WERI-Rb-1 (cell line): ENCODE data around the gene ACTR2.
"Not testable (repeated sequence)": the region's sequence is repeated elsewhere in the genome, so short reads cannot be mapped to it uniquely, and the experiment has no call there.

Experiments used
- DNase-seq: peaks from one replicate; pipeline ENCODE4 v3.0.0-alpha.2; 2020
- H3K27ac ChIP-seq: fragments of 250-450 bp; sonication (Bioruptor Pico); 2 replicates; pipeline ENCODE4 v1.5.1; 2020; ENCODE audit warnings: mild to moderate bottlenecking, moderate library complexity
- H3K27me3 ChIP-seq: fragments of 250-450 bp; sonication (Bioruptor Pico); 2 replicates; pipeline ENCODE4 v1.5.1; 2021; ENCODE audit warnings: mild to moderate bottlenecking, low read depth, moderate library complexity; ENCODE audit not compliant: insufficient read depth, severe bottlenecking
- H3K36me3 ChIP-seq: fragments of 250-450 bp; sonication (Bioruptor Pico); 2 replicates; pipeline ENCODE4 v1.5.1; 2020; ENCODE audit warnings: mild to moderate bottlenecking, moderate library complexity
- H3K4me3 ChIP-seq: 2 replicates; pipeline ENCODE4 v1.5.1; 2011; ENCODE audit warnings: low read depth, mild to moderate bottlenecking, control low read depth, low read length
- H3K9me3 ChIP-seq: fragments of 250-450 bp; sonication (Bioruptor Pico); 2 replicates; pipeline ENCODE4 v1.5.1; 2021; ENCODE audit warnings: mild to moderate bottlenecking, moderate library complexity; ENCODE audit not compliant: severe bottlenecking
- TF ChIP-seq, protein P1 (sequence below): IDR thresholded peaks from 2 replicates; pipeline ENCODE4 v1.5.1; 2011; ENCODE audit warnings: low read depth, mild to moderate bottlenecking, control low read depth, inconsistent platforms, low read length

ACTR2 gene

DNA sequence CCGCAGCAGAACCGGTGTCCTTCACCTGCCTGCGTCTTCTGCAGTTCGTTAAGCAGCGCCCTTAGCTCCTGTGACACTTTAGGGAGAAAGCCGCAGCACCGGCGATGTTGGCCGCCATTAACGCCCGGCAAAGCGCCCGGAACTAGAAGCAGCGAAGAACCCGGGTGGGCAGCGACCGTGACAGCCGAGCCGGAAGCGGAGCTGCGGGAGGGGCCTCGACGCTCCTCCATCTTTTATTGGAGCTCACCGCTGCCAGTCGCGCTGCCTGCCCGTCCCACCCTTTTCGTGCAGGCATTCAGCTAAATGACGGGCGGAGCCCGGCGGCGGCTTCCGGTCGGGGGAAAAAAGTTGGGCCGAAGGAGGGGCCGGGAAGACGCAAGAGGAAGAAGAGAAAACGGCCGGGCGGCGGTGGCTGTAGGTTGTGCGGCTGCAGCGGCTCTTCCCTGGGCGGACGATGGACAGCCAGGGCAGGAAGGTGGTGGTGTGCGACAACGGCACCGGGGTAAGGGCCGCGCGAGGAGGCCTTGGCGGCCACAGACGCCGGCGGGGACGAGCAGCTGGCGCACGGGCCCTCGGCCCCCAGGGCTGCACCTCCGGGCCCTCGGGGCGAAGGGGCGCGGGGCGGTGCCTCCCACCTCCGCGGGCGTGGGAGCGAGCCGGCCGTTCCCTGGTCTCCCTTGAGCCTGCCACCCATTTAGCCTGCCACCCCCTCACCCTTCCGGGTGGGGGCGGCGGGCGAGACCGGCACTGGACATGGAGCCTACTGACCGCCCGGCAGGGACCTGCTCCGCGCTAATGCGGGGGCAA, at the start of gene ACTR2:
ACTR2 (plus strand) TSS at position 376 of the 807 bp plus-strand sequence; CDS start at position 455, 79 bp downstream.
- TF ChIP-seq, protein P1, sequence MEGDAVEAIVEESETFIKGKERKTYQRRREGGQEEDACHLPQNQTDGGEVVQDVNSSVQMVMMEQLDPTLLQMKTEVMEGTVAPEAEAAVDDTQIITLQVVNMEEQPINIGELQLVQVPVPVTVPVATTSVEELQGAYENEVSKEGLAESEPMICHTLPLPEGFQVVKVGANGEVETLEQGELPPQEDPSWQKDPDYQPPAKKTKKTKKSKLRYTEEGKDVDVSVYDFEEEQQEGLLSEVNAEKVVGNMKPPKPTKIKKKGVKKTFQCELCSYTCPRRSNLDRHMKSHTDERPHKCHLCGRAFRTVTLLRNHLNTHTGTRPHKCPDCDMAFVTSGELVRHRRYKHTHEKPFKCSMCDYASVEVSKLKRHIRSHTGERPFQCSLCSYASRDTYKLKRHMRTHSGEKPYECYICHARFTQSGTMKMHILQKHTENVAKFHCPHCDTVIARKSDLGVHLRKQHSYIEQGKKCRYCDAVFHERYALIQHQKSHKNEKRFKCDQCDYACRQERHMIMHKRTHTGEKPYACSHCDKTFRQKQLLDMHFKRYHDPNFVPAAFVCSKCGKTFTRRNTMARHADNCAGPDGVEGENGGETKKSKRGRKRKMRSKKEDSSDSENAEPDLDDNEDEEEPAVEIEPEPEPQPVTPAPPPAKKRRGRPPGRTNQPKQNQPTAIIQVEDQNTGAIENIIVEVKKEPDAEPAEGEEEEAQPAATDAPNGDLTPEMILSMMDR: no peak
- Histone ChIP-seq H3K36me3 (peaks cover 11% of the 10 kb centered on the region), H3K4me3 (peak within 1 kb of the TSS; percentile 80), H3K27me3 (no peaks in the 10 kb centered on the region), H3K27ac (peak within 1 kb of the TSS; percentile 90), H3K9me3 (no peaks in the 10 kb centered on the region)
- peak; percentile 99 for DNase-seq

DNA sequence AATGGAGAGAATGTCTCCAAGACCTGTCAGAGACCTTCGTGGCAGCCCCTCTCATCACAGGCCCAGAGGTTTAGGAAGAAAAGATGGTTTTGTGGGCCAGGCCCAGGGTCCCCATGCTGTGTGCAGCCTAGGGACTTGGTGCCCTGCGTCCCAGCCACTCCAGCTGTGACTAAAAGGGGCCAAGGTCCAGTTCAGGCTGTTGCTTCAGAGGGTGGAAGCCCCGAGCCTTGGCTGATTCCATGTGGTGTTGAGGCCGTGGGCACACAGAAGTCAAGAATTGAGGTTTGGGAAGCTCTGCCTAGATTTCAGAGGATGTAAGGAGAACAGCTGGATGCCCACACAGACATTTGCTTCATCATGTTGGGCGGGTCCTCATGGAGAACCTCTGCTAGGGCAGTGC, 45.1 kb upstream of the ACTR2 start:
- Histone ChIP-seq H3K27ac (no peak overlapping the region), H3K36me3 (no peaks in the 10 kb centered on the region), H3K4me3 (no peak overlapping the region), H3K27me3 (no peaks in the 10 kb centered on the region), H3K9me3 (no peaks in the 10 kb centered on the region)
- TF ChIP-seq, protein P1: no peak
- DNase-seq: no peak

DNA sequence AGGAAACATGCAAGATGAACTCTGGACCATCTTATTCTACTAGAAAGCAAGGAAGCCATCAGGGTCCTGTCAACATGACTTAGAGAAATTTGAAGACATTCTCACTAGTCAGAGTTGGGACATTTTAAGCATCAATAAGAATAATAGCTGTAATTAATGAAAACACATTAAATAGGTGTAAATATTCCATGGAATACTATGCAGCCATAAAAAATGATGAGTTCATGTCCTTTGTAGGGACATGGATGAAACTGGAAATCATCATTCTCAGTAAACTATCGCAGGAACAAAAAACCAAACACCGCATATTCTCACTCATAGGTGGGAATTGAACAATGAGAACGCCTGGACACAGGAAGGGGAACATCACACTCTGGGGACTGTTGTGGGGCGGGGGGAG, 44.2 kb upstream of the ACTR2 start:
- DNase-seq, H3K27me3 ChIP-seq, H3K27ac ChIP-seq, H3K36me3 ChIP-seq, H3K9me3 ChIP-seq, H3K4me3 ChIP-seq: not testable (repeated sequence)

DNA sequence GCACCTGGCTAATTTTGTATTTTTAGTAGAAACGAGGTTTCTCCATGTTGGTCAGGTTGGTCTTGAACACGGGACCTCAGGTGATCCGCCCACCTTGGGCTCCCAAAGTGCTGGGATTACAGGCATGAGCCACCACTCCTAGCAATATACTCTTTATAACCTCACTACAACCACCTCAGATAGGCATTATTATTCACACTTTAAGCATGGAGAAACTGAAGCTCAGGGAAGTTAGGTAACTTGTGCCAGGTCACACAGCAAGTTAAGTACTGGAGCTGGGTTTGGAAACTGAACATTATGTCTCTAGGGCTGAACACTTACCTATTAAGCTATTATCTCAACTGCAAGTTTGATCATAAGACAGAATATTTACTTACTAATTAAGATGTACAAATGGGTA, 42.6 kb upstream of the ACTR2 start:
- H3K36me3 ChIP-seq: no peaks in the 10 kb centered on the region
- TF ChIP-seq, protein P1: no peak
- DNase-seq: no peak
- H3K4me3 ChIP-seq: no peak overlapping the region
- no peaks in the 10 kb centered on the region for H3K9me3 ChIP-seq
- H3K27ac ChIP-seq: no peak overlapping the region
- H3K27me3 ChIP-seq: no peaks in the 10 kb centered on the region

DNA sequence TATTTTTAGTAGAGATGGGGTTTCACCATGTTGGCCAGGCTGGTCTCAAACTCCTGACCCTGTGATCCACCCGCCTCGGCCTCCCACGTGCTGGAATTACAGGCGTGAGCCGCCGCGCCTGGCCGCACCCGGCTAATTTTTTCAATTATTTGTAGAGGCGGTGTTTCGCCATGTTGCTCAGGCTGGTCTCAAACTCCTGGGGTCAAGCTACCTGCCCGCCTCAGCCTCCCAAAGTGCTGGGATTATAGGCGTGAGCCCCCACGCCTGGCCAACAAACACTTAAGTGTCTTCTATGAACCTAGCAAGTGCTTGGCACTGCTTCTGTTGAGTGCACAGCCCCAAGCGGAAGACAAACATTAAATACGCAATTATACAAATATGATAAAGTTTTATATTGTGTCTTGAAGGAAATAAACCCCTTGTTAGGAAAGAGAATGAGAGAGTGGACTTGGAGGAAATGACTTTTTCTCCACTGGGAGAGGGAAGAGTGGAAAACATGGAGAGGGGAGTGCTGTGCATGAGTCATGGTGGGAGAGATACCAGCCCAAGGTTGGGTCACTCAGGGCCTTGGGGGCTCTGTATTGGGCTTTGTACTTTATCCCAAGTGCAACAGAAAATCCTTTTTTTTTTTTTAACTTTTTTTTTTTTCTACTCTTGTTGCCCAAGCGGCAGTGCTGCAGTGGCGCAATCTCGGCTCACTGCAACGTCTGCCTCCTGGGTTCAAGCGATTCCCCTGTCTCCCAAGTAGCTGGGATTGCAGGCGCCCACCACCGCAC, 41.4 kb upstream of the ACTR2 start:
- H3K27ac ChIP-seq: no peak overlapping the region
- no peaks in the 10 kb centered on the region for H3K9me3 ChIP-seq
- no peaks in the 10 kb centered on the region for H3K36me3 ChIP-seq
- H3K4me3 ChIP-seq: no peak overlapping the region
- H3K27me3 ChIP-seq: no peaks in the 10 kb centered on the region
- TF ChIP-seq, protein P1: no peak
- DNase-seq: no peak
